HCT116 (cell line): Measurements from ENCODE around the gene FMN2. TPM values are rescaled to one million over a fixed set of nuclear protein-coding genes. Genes with fewer than 3 reads are reported as not detected.

Experiments used
- ATAC-seq: fragments of 200-7000 bp; cut with Tn5 transposase; 2 replicates; pipeline ENCODE4 v1.9.1; 2020; ENCODE audit warnings: mild to moderate bottlenecking, moderate library complexity
- BruUV-seq: library from RNA; stranded (reverse); fragments of 400-500 nt; replicated peaks from 2 replicates; lab custom pipeline; 2021; lab: Mats Ljungman, UMichigan
- CTCF ChIA-PET: fragments of 300-600 bp; sonication (Branson Sonifier 250); formaldehyde crosslinking; loops from one replicate; lab custom pipeline; 2021; ENCODE audit warnings: antibody characterized with exemption; lab: Charles Lee
- POLR2A ChIA-PET: fragments of 300-600, 350-600 bp; sonication (Branson Sonifier 250); formaldehyde crosslinking; loops from one replicate; lab custom pipeline; 2021; ENCODE audit warnings: antibody characterized with exemption; lab: Charles Lee
- RAD21 ChIA-PET, 2 experiments: fragments of 300-600 bp; sonication (Branson Sonifier 250); formaldehyde crosslinking; loops; one replicate each; lab custom pipeline; 2023; ENCODE audit warnings: low total read pairs in 2 of 2; ENCODE audit not compliant: uncharacterized antibody in 2 of 2, unreplicated experiment in 2 of 2, low non-redundant PET in 1 of 2; lab: Charles Lee
- DNase-seq: peaks from one replicate; pipeline ENCODE4 v3.0.0-alpha.2; 2010; ENCODE audit warnings: low read depth, low spot score
- H2AFZ ChIP-seq: fragments of 200-600 bp; shearing (Covaris generic), sonication (generic); 2 replicates; pipeline ENCODE4 v1.6.1; 2017; ENCODE audit warnings: low read depth, mixed run types, mixed read lengths, antibody characterized with exemption, low read length; ENCODE audit not compliant: poor library complexity, severe bottlenecking
- H3K27ac ChIP-seq: 2 replicates; pipeline ENCODE4 v1.5.1; 2012; ENCODE audit warnings: low read depth, low read length
- H3K27me3 ChIP-seq: fragments of 200-600 bp; sonication (generic); 2 replicates; pipeline ENCODE4 v1.6.1; 2016; ENCODE audit warnings: mixed run types, low read length, mixed read lengths; ENCODE audit not compliant: insufficient read depth
- H3K36me3 ChIP-seq, 2 experiments: fragments of 200-500 bp in 1 of 2; fragments of 200-600 bp in 1 of 2; sonication (Bioruptor generic) in 1 of 2; sonication (generic) in 1 of 2; 2 replicates each; pipeline versions ENCODE4 v1.5.1 to v1.6.1; 2014 to 2016; ENCODE audit warnings: low read length in 2 of 2, inconsistent platforms in 1 of 2, mixed read lengths in 1 of 2, mixed run types in 1 of 2; ENCODE audit not compliant: insufficient read depth in 2 of 2, control insufficient read depth in 1 of 2
- H3K4me1 ChIP-seq, 2 experiments: fragments of 200-600 bp in 1 of 2; sonication (generic) in 1 of 2; 2 replicates each; pipeline versions ENCODE4 v1.5.1 to v1.6.1; 2012 to 2017; ENCODE audit warnings: low read length in 2 of 2, inconsistent platforms in 1 of 2, mild to moderate bottlenecking in 1 of 2, mixed read lengths in 1 of 2, mixed run types in 1 of 2, moderate library complexity in 1 of 2; ENCODE audit not compliant: insufficient read depth in 2 of 2, control insufficient read depth in 1 of 2
- H3K4me2 ChIP-seq: fragments of 200-600 bp; sonication (generic); 2 replicates; pipeline ENCODE4 v1.6.1; 2017; ENCODE audit warnings: mixed run types, low read length, mixed read lengths
- H3K4me3 ChIP-seq, 2 experiments: fragments of 200-600 bp in 1 of 2; sonication (generic) in 1 of 2; replicated peaks in 1 of 2; 2 replicates each; pipeline ENCODE4 v1.5.1; 2011 to 2016; ENCODE audit warnings: low read length in 2 of 2, control low read depth in 1 of 2, low read depth in 1 of 2, mild to moderate bottlenecking in 1 of 2, mixed read lengths in 1 of 2, mixed run types in 1 of 2
- H3K79me2 ChIP-seq: fragments of 200-600 bp; sonication (generic); 2 replicates; pipeline ENCODE4 v1.6.1; 2017; ENCODE audit warnings: mild to moderate bottlenecking, mixed run types, low read length, moderate library complexity, mixed read lengths; ENCODE audit not compliant: insufficient read depth
- H3K9ac ChIP-seq: fragments of 200-600 bp; sonication (generic); 2 replicates; pipeline ENCODE4 v1.6.1; 2016; ENCODE audit warnings: low read length, mixed read lengths
- H3K9me2 ChIP-seq: fragments of 200-600 bp; sonication (generic), shearing (Covaris generic); 2 replicates; pipeline ENCODE4 v1.6.1; 2017; ENCODE audit warnings: mixed run types, mild to moderate bottlenecking, moderate library complexity; ENCODE audit not compliant: insufficient read depth
- H3K9me3 ChIP-seq, 2 experiments: fragments of 200-500 bp in 1 of 2; fragments of 200-600 bp in 1 of 2; sonication (Bioruptor generic) in 1 of 2; sonication (generic) in 1 of 2; 2 replicates each; pipeline ENCODE4 v1.6.1; 2014 to 2017; ENCODE audit warnings: low read length in 2 of 2, mixed read lengths in 2 of 2, inconsistent platforms in 1 of 2, low read depth in 1 of 2, mild to moderate bottlenecking in 1 of 2, mixed run types in 1 of 2, moderate library complexity in 1 of 2; ENCODE audit not compliant: control insufficient read depth in 1 of 2, insufficient read depth in 1 of 2
- H4K20me1 ChIP-seq: fragments of 200-600 bp; sonication (generic), shearing (Covaris generic); 2 replicates; pipeline ENCODE4 v1.6.1; 2017; ENCODE audit warnings: mixed run types, mild to moderate bottlenecking, moderate library complexity; ENCODE audit not compliant: insufficient read depth
- ATF3 ChIP-seq: IDR thresholded peaks from 2 replicates; pipeline ENCODE4 v1.6.1; 2012
- CEBPB ChIP-seq: IDR thresholded peaks from 2 replicates; pipeline ENCODE4 v1.6.1; 2012; ENCODE audit warnings: low read depth
- EZH2phosphoT487 ChIP-seq: fragments of 200-600 bp; IDR thresholded peaks from 2 replicates; pipeline ENCODE4 v1.6.1; 2018; ENCODE audit warnings: antibody characterized with exemption, borderline replicate concordance
- JUND ChIP-seq: IDR thresholded peaks from 2 replicates; pipeline ENCODE4 v1.6.1; 2012
- POLR2A ChIP-seq: IDR thresholded peaks from 2 replicates; pipeline ENCODE4 v1.7.0; 2011; ENCODE audit warnings: borderline replicate concordance; ENCODE audit not compliant: insufficient read depth, insufficient read length; ENCODE audit errors: extremely low read depth
- POLR2AphosphoS5 ChIP-seq: IDR thresholded peaks from 2 replicates; pipeline ENCODE4 v1.6.1; 2011; ENCODE audit warnings: mild to moderate bottlenecking, low read depth, low read length, moderate library complexity
- RAD21 ChIP-seq: IDR thresholded peaks from 2 replicates; pipeline ENCODE4 v1.6.1; 2012; ENCODE audit warnings: low read depth, mild to moderate bottlenecking
- TCF7L2 ChIP-seq: IDR thresholded peaks from 2 replicates; pipeline ENCODE4 v1.7.0; 2011; ENCODE audit warnings: borderline replicate concordance, inconsistent platforms; ENCODE audit not compliant: insufficient read depth, insufficient read length; ENCODE audit errors: extremely low read depth
- ZFX ChIP-seq: fragments of 450-650 bp; IDR thresholded peaks from 2 replicates; pipeline ENCODE4 v1.6.1; 2017
- ZNF274 ChIP-seq: fragments of 200-500 bp; sonication (Bioruptor generic); IDR thresholded peaks from 2 replicates; pipeline ENCODE4 v1.6.1; 2014; ENCODE audit warnings: mild to moderate bottlenecking, low read depth, low read length, inconsistent platforms
- intact Hi-C: fragments of 100-400 bp; cut with micrococcal nuclease; formaldehyde crosslinking; loops from 2 replicates; pipeline ENCODE4 v1.10.0; 2022
- total RNA-seq: library from RNA; stranded (reverse); gene quantifications from one replicate; pipeline ENCODE4 v1.2.1, GENCODE V29; 2021; ENCODE audit not compliant: unreplicated experiment

FMN2 gene
- total RNA-seq, 1 experiment from 2014 or later = not detected

GRCh38 chr1:240508201-240508600, 416.5 kb downstream of the FMN2 start:
- no peaks in the 10 kb centered on the region for H3K9me2 ChIP-seq
- POLR2A ChIA-PET = no interaction called here
- no TSS peak for BruUV-seq
- H3K4me1 ChIP-seq = no peaks in the 10 kb centered on the region
- no peak overlapping the region for H3K4me2 ChIP-seq
- DNase-seq (no peak), ATAC-seq (no peak)
- RAD21 ChIA-PET = no interaction called here
- H3K27ac ChIP-seq = no peak overlapping the region
- no peak overlapping the region for H3K9ac ChIP-seq
- no peak overlapping the region for H3K4me3 ChIP-seq
- no peaks in the 10 kb centered on the region for H3K79me2 ChIP-seq
- H3K36me3 ChIP-seq = no peaks in the 10 kb centered on the region
- H4K20me1 ChIP-seq = no peaks in the 10 kb centered on the region
- H3K9me3 ChIP-seq = peaks cover 0 to 17% of the 10 kb centered on the region in 2 experiments; a peak in 2 of 4 replicates
- TF ChIP-seq ZNF274 (no peak), ATF3 (no peak), ZFX (no peak), JUND (no peak), RAD21 (no peak), CEBPB (no peak), EZH2phosphoT487 (no peak)
- H2AFZ ChIP-seq = no peak overlapping the region
- CTCF ChIA-PET = no interaction called here
- intact Hi-C loops = no loop called here
- no peaks in the 10 kb centered on the region for H3K27me3 ChIP-seq

DNA sequence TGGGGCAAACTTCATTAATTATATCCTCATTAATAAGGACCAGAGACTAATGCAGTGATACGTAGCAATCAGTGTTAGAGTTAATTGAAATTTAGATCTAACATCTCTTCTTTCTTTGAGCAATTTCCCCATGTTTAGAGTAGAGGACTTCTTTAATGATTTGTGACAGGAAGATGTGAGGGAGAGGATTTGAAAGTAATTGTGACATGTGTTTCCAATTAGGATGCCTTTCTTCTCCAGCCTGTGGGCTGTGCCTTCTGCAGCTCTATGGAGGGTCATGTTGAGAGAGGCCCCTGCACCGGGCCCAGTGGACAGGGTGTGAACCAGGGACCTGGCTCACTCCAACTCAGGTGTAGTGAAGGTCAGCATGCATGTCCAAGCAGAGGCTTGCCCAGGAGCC, 417.3 kb downstream of the FMN2 start:
- RAD21 ChIA-PET = no interaction called here
- no peak overlapping the region for H3K4me2 ChIP-seq
- no peaks in the 10 kb centered on the region for H3K27me3 ChIP-seq
- no peaks in the 10 kb centered on the region for H3K9me2 ChIP-seq
- H4K20me1 ChIP-seq = no peaks in the 10 kb centered on the region
- CTCF ChIA-PET = no interaction called here
- H3K79me2 ChIP-seq = no peaks in the 10 kb centered on the region
- no peak for DNase-seq
- no peaks in the 10 kb centered on the region for H3K36me3 ChIP-seq
- H2AFZ ChIP-seq = no peak overlapping the region
- TF ChIP-seq POLR2A (no peak), RAD21 (no peak), TCF7L2 (no peak), POLR2AphosphoS5 (no peak), JUND (no peak)
- TF ChIP-seq, all 23 proteins: peak for 0
- Histone ChIP-seq H3K4me3 (no peak overlapping the region), H3K9me3 (peaks cover 0 to 13% of the 10 kb centered on the region in 2 experiments; a peak in 1 of 4 replicates), H3K4me1 (no peaks in the 10 kb centered on the region), H3K27ac (no peak overlapping the region), H3K9ac (no peak overlapping the region)
- intact Hi-C loops = no loop called here
- ATAC-seq = no peak
- POLR2A ChIA-PET = no interaction called here
- no TSS peak for BruUV-seq
